ENCODE data around the gene USP10.

The USP10 gene

DNA sequence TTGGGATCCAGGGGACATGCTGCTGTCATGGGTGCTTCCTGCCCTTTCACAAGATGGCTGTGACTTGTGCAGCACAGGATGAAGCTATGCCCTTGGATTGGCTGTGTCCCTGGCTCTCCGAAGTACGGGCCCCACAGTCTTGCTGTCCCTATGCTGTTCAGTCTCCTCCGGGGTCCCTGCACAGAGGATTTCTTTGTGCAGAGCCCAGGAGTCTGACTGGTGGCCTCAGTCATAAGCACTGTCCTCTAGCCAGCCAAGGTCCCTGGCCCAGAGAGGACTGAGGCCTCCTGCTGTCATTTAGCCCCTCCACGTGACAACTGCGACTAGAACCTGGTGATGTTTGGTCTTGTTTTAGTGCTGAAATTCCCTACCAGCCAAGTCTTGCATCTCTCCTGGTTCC, 77.6 kb downstream of the USP10 start:
- Histone ChIP-seq H3K4me3 (ENCODE audit: low read depth, low read length) (no peak overlapping the region), H3K27me3 (ENCODE audit: control insufficient read depth, insufficient read depth, low read length) (no peaks in the 10 kb centered on the region), H3K4me1 (ENCODE audit: control insufficient read depth, insufficient read depth, low read length) (no peaks in the 10 kb centered on the region), H3K9ac (ENCODE audit: low read depth, low read length) (no peak overlapping the region), H3K9me3 (ENCODE audit: control insufficient read depth, insufficient read depth, low read length) (no peaks in the 10 kb centered on the region), H3K27ac (ENCODE audit: low read depth, low read length) (no peak overlapping the region), H3K36me3 (ENCODE audit: control insufficient read depth, insufficient read depth, low read length) (peaks cover 77% of the 10 kb centered on the region)

DNA sequence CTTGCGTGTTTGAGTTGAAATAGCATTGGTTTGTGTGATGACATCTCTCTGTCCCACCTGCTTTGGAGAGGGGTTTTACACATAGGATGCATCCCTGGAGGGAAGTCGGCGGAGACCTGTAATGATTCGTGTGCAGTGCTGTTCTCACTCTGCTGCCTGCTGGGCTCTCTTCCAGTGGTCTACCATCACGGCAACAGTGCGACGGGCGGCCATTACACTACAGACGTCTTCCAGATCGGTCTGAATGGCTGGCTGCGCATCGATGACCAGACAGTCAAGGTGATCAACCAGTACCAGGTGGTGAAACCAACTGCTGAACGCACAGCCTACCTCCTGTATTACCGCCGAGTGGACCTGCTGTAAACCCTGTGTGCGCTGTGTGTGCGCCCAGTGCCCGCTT, 78.9 kb downstream of the USP10 start:
- H3K36me3 ChIP-seq (ENCODE audit: control insufficient read depth, insufficient read depth, low read length) = peaks cover 64% of the 10 kb centered on the region
- no peaks in the 10 kb centered on the region for H3K4me1 ChIP-seq (ENCODE audit: control insufficient read depth, insufficient read depth, low read length)
- no peak overlapping the region for H3K9ac ChIP-seq (ENCODE audit: low read depth, low read length)
- H3K27me3 ChIP-seq (ENCODE audit: control insufficient read depth, insufficient read depth, low read length) = no peaks in the 10 kb centered on the region
- H3K27ac ChIP-seq (ENCODE audit: low read depth, low read length) = no peak overlapping the region
- H3K4me3 ChIP-seq (ENCODE audit: low read depth, low read length) = no peak overlapping the region
- no peaks in the 10 kb centered on the region for H3K9me3 ChIP-seq (ENCODE audit: control insufficient read depth, insufficient read depth, low read length)

DNA sequence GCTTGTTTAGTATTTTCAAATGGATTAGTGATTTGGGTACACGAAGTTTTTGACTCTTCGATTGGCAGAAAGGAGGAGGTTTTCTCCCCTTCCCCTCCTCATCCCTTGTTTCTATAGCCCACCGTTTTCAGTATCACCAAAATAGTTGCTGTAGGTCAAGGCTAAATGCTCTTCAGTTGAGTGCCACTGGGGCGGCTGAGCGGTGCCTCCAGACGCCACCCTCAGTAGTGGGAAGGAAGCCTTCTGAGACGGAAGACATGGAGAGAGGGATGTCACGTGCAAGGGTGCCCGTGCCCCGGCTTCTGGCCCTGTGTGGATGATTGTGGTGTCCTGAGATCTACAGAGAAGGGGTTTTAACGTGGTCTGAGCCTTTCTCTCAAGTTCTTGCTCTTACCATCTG, 80.3 kb downstream of the USP10 start:
- no peaks in the 10 kb centered on the region for H3K4me1 ChIP-seq (ENCODE audit: control insufficient read depth, insufficient read depth, low read length)
- H3K9me3 ChIP-seq (ENCODE audit: control insufficient read depth, insufficient read depth, low read length) = no peaks in the 10 kb centered on the region
- H3K27me3 ChIP-seq (ENCODE audit: control insufficient read depth, insufficient read depth, low read length) = no peaks in the 10 kb centered on the region
- no peak overlapping the region for H3K27ac ChIP-seq (ENCODE audit: low read depth, low read length)
- H3K36me3 ChIP-seq (ENCODE audit: control insufficient read depth, insufficient read depth, low read length) = peaks cover 52% of the 10 kb centered on the region
- no peak overlapping the region for H3K4me3 ChIP-seq (ENCODE audit: low read depth, low read length)
- no peak overlapping the region for H3K9ac ChIP-seq (ENCODE audit: low read depth, low read length)

DNA sequence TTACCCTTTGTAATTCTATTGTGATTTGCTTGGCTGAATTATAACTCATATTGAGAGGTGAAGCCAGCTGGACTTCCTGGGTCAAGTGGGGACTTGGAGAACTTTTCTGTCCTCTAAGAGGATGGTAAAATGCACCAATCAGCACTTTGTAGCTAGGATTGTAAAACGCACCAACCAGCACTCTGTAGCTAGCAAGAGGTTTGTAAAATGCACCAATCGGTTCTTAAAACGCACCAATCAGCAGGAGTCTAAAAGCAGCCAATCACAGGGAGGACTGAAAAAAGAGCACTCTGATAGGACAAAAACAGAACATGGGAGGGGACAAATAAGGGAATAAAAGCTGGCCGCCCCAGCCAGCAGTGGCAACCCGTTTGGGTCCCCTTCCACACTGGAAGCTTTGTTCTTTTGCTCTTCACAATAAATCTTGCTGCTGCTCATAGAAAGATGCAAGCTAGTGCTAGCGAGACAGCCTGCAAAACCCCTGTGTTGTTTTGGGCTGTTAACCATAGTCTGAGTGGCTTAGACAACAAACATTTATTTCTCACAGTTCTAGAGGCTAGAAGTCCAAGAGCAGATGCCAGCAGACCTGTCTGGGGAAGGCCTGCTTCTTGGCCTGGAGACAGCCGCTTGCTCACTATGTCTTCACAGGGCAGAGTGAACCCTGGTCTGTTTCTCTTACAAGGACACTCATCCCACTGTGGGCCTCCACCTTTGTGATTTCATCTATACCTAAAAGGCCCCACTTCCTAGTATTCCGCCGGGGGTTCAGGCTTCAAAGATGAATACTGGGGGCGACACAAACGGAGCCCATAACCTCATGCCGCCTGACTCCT, 81.0 kb downstream of the USP10 start:
- no peak overlapping the region for H3K27ac ChIP-seq (ENCODE audit: low read depth, low read length)
- no peaks in the 10 kb centered on the region for H3K27me3 ChIP-seq (ENCODE audit: control insufficient read depth, insufficient read depth, low read length)
- H3K36me3 ChIP-seq (ENCODE audit: control insufficient read depth, insufficient read depth, low read length) = peaks cover 45% of the 10 kb centered on the region
- H3K4me3 ChIP-seq (ENCODE audit: low read depth, low read length) = no peak overlapping the region
- no peaks in the 10 kb centered on the region for H3K9me3 ChIP-seq (ENCODE audit: control insufficient read depth, insufficient read depth, low read length)
- H3K9ac ChIP-seq (ENCODE audit: low read depth, low read length) = no peak overlapping the region
- H3K4me1 ChIP-seq (ENCODE audit: control insufficient read depth, insufficient read depth, low read length) = no peaks in the 10 kb centered on the region

- no peaks in the 10 kb centered on the region for H3K27me3 ChIP-seq (ENCODE audit: control insufficient read depth, insufficient read depth, low read length)
- H3K4me1 ChIP-seq (ENCODE audit: control insufficient read depth, insufficient read depth, low read length) = no peaks in the 10 kb centered on the region
- no peaks in the 10 kb centered on the region for H3K9me3 ChIP-seq (ENCODE audit: control insufficient read depth, insufficient read depth, low read length)
Observed at GRCh38 chr16:84782846-84783245, 83.0 kb downstream of the USP10 start.

GRCh38 chr16:84785843-84786581, 86.2 kb downstream of the USP10 start:
- no peaks in the 10 kb centered on the region for H3K36me3 ChIP-seq (ENCODE audit: control insufficient read depth, insufficient read depth, low read length)
- H3K9me3 ChIP-seq (ENCODE audit: control insufficient read depth, insufficient read depth, low read length) = no peaks in the 10 kb centered on the region
- no peaks in the 10 kb centered on the region for H3K27me3 ChIP-seq (ENCODE audit: control insufficient read depth, insufficient read depth, low read length)
- H3K27ac ChIP-seq (ENCODE audit: low read depth, low read length) = no peak overlapping the region
- H3K4me3 ChIP-seq (ENCODE audit: low read depth, low read length) = no peak overlapping the region
- H3K4me1 ChIP-seq (ENCODE audit: control insufficient read depth, insufficient read depth, low read length) = no peaks in the 10 kb centered on the region
- H3K9ac ChIP-seq (ENCODE audit: low read depth, low read length) = no peak overlapping the region

More at GRCh38 chr16:84782846-84783245, 83.0 kb downstream of the USP10 start:
- H3K9ac ChIP-seq (ENCODE audit: low read depth, low read length) = no peak overlapping the region
- no peak overlapping the region for H3K27ac ChIP-seq (ENCODE audit: low read depth, low read length)
- no peak overlapping the region for H3K4me3 ChIP-seq (ENCODE audit: low read depth, low read length)
- peaks cover 24% of the 10 kb centered on the region for H3K36me3 ChIP-seq (ENCODE audit: control insufficient read depth, insufficient read depth, low read length)

- H3K9ac ChIP-seq (ENCODE audit: low read depth, low read length) = no peak overlapping the region
- no peaks in the 10 kb centered on the region for H3K27me3 ChIP-seq (ENCODE audit: control insufficient read depth, insufficient read depth, low read length)
- H3K36me3 ChIP-seq (ENCODE audit: control insufficient read depth, insufficient read depth, low read length) = no peaks in the 10 kb centered on the region
- H3K9me3 ChIP-seq (ENCODE audit: control insufficient read depth, insufficient read depth, low read length) = no peaks in the 10 kb centered on the region
- H3K4me1 ChIP-seq (ENCODE audit: control insufficient read depth, insufficient read depth, low read length) = no peaks in the 10 kb centered on the region
- H3K4me3 ChIP-seq (ENCODE audit: low read depth, low read length) = no peak overlapping the region
- H3K27ac ChIP-seq (ENCODE audit: low read depth, low read length) = no peak overlapping the region
Observed at GRCh38 chr16:84786605-84787262, 86.9 kb downstream of the USP10 start.

GRCh38 chr16:84787263-84787622, 87.4 kb downstream of the USP10 start:
- H3K9me3 ChIP-seq (ENCODE audit: control insufficient read depth, insufficient read depth, low read length) = no peaks in the 10 kb centered on the region
- H3K27me3 ChIP-seq (ENCODE audit: control insufficient read depth, insufficient read depth, low read length) = no peaks in the 10 kb centered on the region
- H3K9ac ChIP-seq (ENCODE audit: low read depth, low read length) = no peak overlapping the region
- H3K4me3 ChIP-seq (ENCODE audit: low read depth, low read length) = no peak overlapping the region
- H3K27ac ChIP-seq (ENCODE audit: low read depth, low read length) = no peak overlapping the region
- H3K36me3 ChIP-seq (ENCODE audit: control insufficient read depth, insufficient read depth, low read length) = no peaks in the 10 kb centered on the region
- H3K4me1 ChIP-seq (ENCODE audit: control insufficient read depth, insufficient read depth, low read length) = no peaks in the 10 kb centered on the region

- Histone ChIP-seq H3K9me3 (ENCODE audit: control insufficient read depth, insufficient read depth, low read length) (no peaks in the 10 kb centered on the region), H3K36me3 (ENCODE audit: control insufficient read depth, insufficient read depth, low read length) (no peaks in the 10 kb centered on the region), H3K27ac (ENCODE audit: low read depth, low read length) (no peak overlapping the region)
Observed at GRCh38 chr16:84788920-84789391, 89.2 kb downstream of the USP10 start.

GRCh38 chr16:84789431-84789830, 89.6 kb downstream of the USP10 start:
- Histone ChIP-seq H3K27ac (ENCODE audit: low read depth, low read length) (no peak overlapping the region), H3K27me3 (ENCODE audit: control insufficient read depth, insufficient read depth, low read length) (no peaks in the 10 kb centered on the region), H3K4me3 (ENCODE audit: low read depth, low read length) (no peak overlapping the region), H3K4me1 (ENCODE audit: control insufficient read depth, insufficient read depth, low read length) (no peaks in the 10 kb centered on the region), H3K36me3 (ENCODE audit: control insufficient read depth, insufficient read depth, low read length) (no peaks in the 10 kb centered on the region), H3K9ac (ENCODE audit: low read depth, low read length) (no peak overlapping the region), H3K9me3 (ENCODE audit: control insufficient read depth, insufficient read depth, low read length) (no peaks in the 10 kb centered on the region)

More at GRCh38 chr16:84788920-84789391, 89.2 kb downstream of the USP10 start:
- Histone ChIP-seq H3K27me3 (ENCODE audit: control insufficient read depth, insufficient read depth, low read length) (no peaks in the 10 kb centered on the region), H3K4me3 (ENCODE audit: low read depth, low read length) (no peak overlapping the region), H3K4me1 (ENCODE audit: control insufficient read depth, insufficient read depth, low read length) (no peaks in the 10 kb centered on the region), H3K9ac (ENCODE audit: low read depth, low read length) (no peak overlapping the region)

- Histone ChIP-seq H3K27me3 (ENCODE audit: control insufficient read depth, insufficient read depth, low read length) (no peaks in the 10 kb centered on the region), H3K9me3 (ENCODE audit: control insufficient read depth, insufficient read depth, low read length) (no peaks in the 10 kb centered on the region), H3K9ac (ENCODE audit: low read depth, low read length) (no peak overlapping the region), H3K36me3 (ENCODE audit: control insufficient read depth, insufficient read depth, low read length) (no peaks in the 10 kb centered on the region), H3K27ac (ENCODE audit: low read depth, low read length) (no peak overlapping the region), H3K4me1 (ENCODE audit: control insufficient read depth, insufficient read depth, low read length) (no peaks in the 10 kb centered on the region; the same call in 1 of the 2 replicates), H3K4me3 (ENCODE audit: low read depth, low read length) (no peak overlapping the region)
Observed at GRCh38 chr16:84790301-84790700, 90.5 kb downstream of the USP10 start.
